Neural progenitor cell (in vitro differentiated cells): ENCODE measurements around the gene PHF20. TPM values are rescaled to one million over a fixed set of nuclear protein-coding genes. Genes with fewer than 3 reads are reported as not detected.

Source experiments
- DNase-seq: peaks from one replicate; pipeline ENCODE4 v3.0.0-alpha.2; 2016; ENCODE audit warnings: low spot score
- H2AFZ ChIP-seq: fragments of 200-600 bp; sonication (generic); replicated peaks from 2 replicates; pipeline ENCODE4 v1.6.1; 2016; ENCODE audit warnings: antibody characterized with exemption
- H3F3A ChIP-seq: fragments of 200-600 bp; sonication (generic); 2 replicates; pipeline ENCODE4 v1.6.1; 2016; ENCODE audit warnings: antibody characterized with exemption, low read depth
- H3K27ac ChIP-seq: fragments of 200-600 bp; sonication (generic); 2 replicates; pipeline ENCODE4 v1.5.1; 2016; ENCODE audit warnings: mild to moderate bottlenecking
- H3K27me3 ChIP-seq: fragments of 200-600 bp; sonication (generic); 2 replicates; pipeline ENCODE4 v1.6.1; 2016; ENCODE audit warnings: mild to moderate bottlenecking, moderate library complexity
- H3K36me3 ChIP-seq: fragments of 200-600 bp; sonication (generic); 2 replicates; pipeline ENCODE4 v1.5.1; 2016
- H3K4me1 ChIP-seq: fragments of 200-600 bp; sonication (generic); 2 replicates; pipeline ENCODE4 v1.6.1; 2016; ENCODE audit warnings: mixed run types
- H3K4me2 ChIP-seq: fragments of 200-600 bp; sonication (generic); 2 replicates; pipeline ENCODE4 v1.6.1; 2016
- H3K4me3 ChIP-seq: fragments of 200-600 bp; sonication (generic); 2 replicates; pipeline ENCODE4 v1.5.1; 2016
- H3K79me2 ChIP-seq: fragments of 200-600 bp; sonication (generic); 2 replicates; pipeline ENCODE4 v1.6.1; 2016; ENCODE audit warnings: low read depth
- H3K9ac ChIP-seq: fragments of 200-600 bp; sonication (generic); 2 replicates; pipeline ENCODE4 v1.6.1; 2016
- H3K9me3 ChIP-seq: fragments of 200-600 bp; sonication (generic); 2 replicates; pipeline ENCODE4 v1.5.1; 2016; ENCODE audit warnings: low read depth
- H4K20me1 ChIP-seq: fragments of 200-600 bp; sonication (generic); 2 replicates; pipeline ENCODE4 v1.6.1; 2016; ENCODE audit warnings: low read depth
- H3K27ac Mint-ChIP-seq: 3 replicates; pipeline ENCODE4 v1.8.0; 2021; ENCODE audit warnings: mixed read lengths
- H3K27me3 Mint-ChIP-seq: 2 replicates; pipeline ENCODE4 v1.8.0; 2022; ENCODE audit warnings: low read depth, mild to moderate bottlenecking, inconsistent platforms, moderate library complexity, mixed read lengths; ENCODE audit not compliant: insufficient read depth
- H3K36me3 Mint-ChIP-seq: 3 replicates; pipeline ENCODE4 v1.8.0; 2021; ENCODE audit warnings: mixed read lengths
- H3K4me1 Mint-ChIP-seq: 3 replicates; pipeline ENCODE4 v1.8.0; 2021; ENCODE audit warnings: mixed read lengths
- H3K4me3 Mint-ChIP-seq: 3 replicates; pipeline ENCODE4 v1.8.0; 2021; ENCODE audit warnings: mild to moderate bottlenecking, moderate library complexity, mixed read lengths
- H3K9me3 Mint-ChIP-seq: 3 replicates; pipeline ENCODE4 v1.8.0; 2020; ENCODE audit warnings: mixed read lengths
- EZH2 ChIP-seq: fragments of 200-600 bp; sonication (generic); IDR thresholded peaks from 2 replicates; pipeline ENCODE4 v1.6.1; 2017; ENCODE audit warnings: antibody characterized with exemption, mild to moderate bottlenecking, moderate library complexity
- EZH2phosphoT487 ChIP-seq: fragments of 200-600 bp; sonication (generic); IDR thresholded peaks from 2 replicates; pipeline ENCODE4 v1.6.1; 2017; ENCODE audit warnings: antibody characterized with exemption
- total RNA-seq: library from RNA; depleted of rRNA; stranded (reverse); fragments of >200 nt; gene quantifications from 2 replicates; pipeline ENCODE4 v1.2.3, GENCODE V29; 2015; ENCODE audit warnings: low replicate concordance
- TF ChIP-seq, protein P1 (sequence below): fragments of 200-600 bp; sonication (generic); IDR thresholded peaks from 2 replicates; pipeline ENCODE4 v1.5.1; 2017; ENCODE audit warnings: antibody characterized with exemption, mild to moderate bottlenecking

Gene PHF20
- total RNA-seq, 1 donor from 2014 or later: 54.7 TPM

GRCh38 chr20:35971981-35972380 lies 200.2 kb downstream of the PHF20 start:
- H3K9me3 ChIP-seq: no peaks in the 10 kb centered on the region
- no peak overlapping the region for H3K27ac ChIP-seq
- no peak overlapping the region for H2AFZ ChIP-seq
- no peaks in the 10 kb centered on the region for H3K36me3 ChIP-seq
- H3K27me3 Mint-ChIP-seq: peaks cover 12% of the 10 kb centered on the region
- no peak overlapping the region for H3K4me2 ChIP-seq
- no peak overlapping the region for H3K27ac Mint-ChIP-seq
- H3K4me1 Mint-ChIP-seq: no peaks in the 10 kb centered on the region
- no peaks in the 10 kb centered on the region for H3K79me2 ChIP-seq
- H3K9me3 Mint-ChIP-seq: no peaks in the 10 kb centered on the region
- no peaks in the 10 kb centered on the region for H4K20me1 ChIP-seq
- H3K9ac ChIP-seq: no peak overlapping the region
- H3K4me3 Mint-ChIP-seq: no peak overlapping the region
- no peaks in the 10 kb centered on the region for H3K27me3 ChIP-seq
- no peaks in the 10 kb centered on the region for H3F3A ChIP-seq
- DNase-seq: no peak
- no peaks in the 10 kb centered on the region for H3K36me3 Mint-ChIP-seq
- TF ChIP-seq, protein P1, sequence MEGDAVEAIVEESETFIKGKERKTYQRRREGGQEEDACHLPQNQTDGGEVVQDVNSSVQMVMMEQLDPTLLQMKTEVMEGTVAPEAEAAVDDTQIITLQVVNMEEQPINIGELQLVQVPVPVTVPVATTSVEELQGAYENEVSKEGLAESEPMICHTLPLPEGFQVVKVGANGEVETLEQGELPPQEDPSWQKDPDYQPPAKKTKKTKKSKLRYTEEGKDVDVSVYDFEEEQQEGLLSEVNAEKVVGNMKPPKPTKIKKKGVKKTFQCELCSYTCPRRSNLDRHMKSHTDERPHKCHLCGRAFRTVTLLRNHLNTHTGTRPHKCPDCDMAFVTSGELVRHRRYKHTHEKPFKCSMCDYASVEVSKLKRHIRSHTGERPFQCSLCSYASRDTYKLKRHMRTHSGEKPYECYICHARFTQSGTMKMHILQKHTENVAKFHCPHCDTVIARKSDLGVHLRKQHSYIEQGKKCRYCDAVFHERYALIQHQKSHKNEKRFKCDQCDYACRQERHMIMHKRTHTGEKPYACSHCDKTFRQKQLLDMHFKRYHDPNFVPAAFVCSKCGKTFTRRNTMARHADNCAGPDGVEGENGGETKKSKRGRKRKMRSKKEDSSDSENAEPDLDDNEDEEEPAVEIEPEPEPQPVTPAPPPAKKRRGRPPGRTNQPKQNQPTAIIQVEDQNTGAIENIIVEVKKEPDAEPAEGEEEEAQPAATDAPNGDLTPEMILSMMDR: no peak
- no peak for TF ChIP-seq EZH2
- TF ChIP-seq EZH2phosphoT487: no peak
- peaks cover 5% of the 10 kb centered on the region for H3K4me1 ChIP-seq
- no peak overlapping the region for H3K4me3 ChIP-seq

GRCh38 chr20:35972462-35972861 lies 200.6 kb downstream of the PHF20 start:
- Histone ChIP-seq H3K79me2 (no peaks in the 10 kb centered on the region), H3K27ac (no peak overlapping the region), H3K27me3 (no peaks in the 10 kb centered on the region), H2AFZ (no peak overlapping the region), H3K4me1 (peaks cover 5% of the 10 kb centered on the region), H3K4me3 (no peak overlapping the region), H3K36me3 (no peaks in the 10 kb centered on the region), H3K4me2 (no peak overlapping the region), H3K9me3 (no peaks in the 10 kb centered on the region), H3K9ac (no peak overlapping the region), H3F3A (no peaks in the 10 kb centered on the region), H4K20me1 (no peaks in the 10 kb centered on the region)
- H3K27ac Mint-ChIP-seq: no peak overlapping the region
- peaks cover 12% of the 10 kb centered on the region for H3K27me3 Mint-ChIP-seq
- TF ChIP-seq EZH2phosphoT487 (no peak), EZH2 (no peak)
- TF ChIP-seq, protein P1: no peak
- H3K4me1 Mint-ChIP-seq: no peaks in the 10 kb centered on the region
- H3K36me3 Mint-ChIP-seq: no peaks in the 10 kb centered on the region
- H3K9me3 Mint-ChIP-seq: no peaks in the 10 kb centered on the region
- no peak overlapping the region for H3K4me3 Mint-ChIP-seq
- no peak for DNase-seq

GRCh38 chr20:35974256-35974655 lies 202.4 kb downstream of the PHF20 start:
- Mint-ChIP-seq H3K9me3 (no peaks in the 10 kb centered on the region), H3K4me3 (no peak overlapping the region), H3K36me3 (no peaks in the 10 kb centered on the region), H3K4me1 (no peaks in the 10 kb centered on the region), H3K27me3 (peaks cover 12% of the 10 kb centered on the region), H3K27ac (no peak overlapping the region)
- DNase-seq: no peak
- no peaks in the 10 kb centered on the region for H3K4me1 ChIP-seq
- no peak overlapping the region for H3K4me3 ChIP-seq
- H3K9ac ChIP-seq: no peak overlapping the region
- no peaks in the 10 kb centered on the region for H3K79me2 ChIP-seq
- H3K36me3 ChIP-seq: no peaks in the 10 kb centered on the region
- H4K20me1 ChIP-seq: no peaks in the 10 kb centered on the region
- H3K9me3 ChIP-seq: no peaks in the 10 kb centered on the region
- H3K27me3 ChIP-seq: no peaks in the 10 kb centered on the region
- TF ChIP-seq EZH2 (no peak), EZH2phosphoT487 (no peak)
- TF ChIP-seq, protein P1: no peak
- H2AFZ ChIP-seq: no peak overlapping the region
- no peak overlapping the region for H3K4me2 ChIP-seq
- H3F3A ChIP-seq: no peaks in the 10 kb centered on the region
- no peak overlapping the region for H3K27ac ChIP-seq
